Measurements from ENCODE around the gene TIGAR. TPM values are rescaled to one million over a fixed set of nuclear protein-coding genes. Genes with fewer than 3 reads are reported as not detected.

Gene TIGAR
- total and polyA plus RNA-seq, 2 of the 8 experiments (the other 6 are each of a cell fraction or from before 2014, with no cell fraction given): 3.8 to 26.4 TPM

GRCh38 chr12:4303750-4304149, 17.3 kb upstream of the TIGAR start:
- peaks cover 25 to 72% (median 50%) of the 10 kb centered on the region in 4 experiments for H3K36me3 ChIP-seq (ENCODE audit: control insufficient read depth in 2 of 4, insufficient read depth in 4 of 4, low read length in 3 of 4)
- H3K23me2 ChIP-seq (ENCODE audit: low read depth, low read length): no peaks in the 10 kb centered on the region
- no peak overlapping the region for H3K4me2 ChIP-seq (ENCODE audit: insufficient read depth in 1 of 2, low read depth in 2 of 2, low read length in 2 of 2)
- no peaks in the 10 kb centered on the region for H3K27me3 ChIP-seq (replicated peaks in 1 of 4; ENCODE audit: control insufficient read depth in 3 of 4, extremely low read depth in 1 of 4, insufficient read depth in 3 of 4, low read length in 3 of 4)
- H3K4me1 ChIP-seq (replicated peaks in 1 of 4; ENCODE audit: control insufficient read depth in 3 of 4, insufficient read depth in 4 of 4, low read length in 3 of 4): peaks cover 3 to 10% (median 6%) of the 10 kb centered on the region in 4 experiments; a peak in 6 of 7 replicates
- H4K5ac ChIP-seq (ENCODE audit: insufficient read length, low read depth, low read length): no peak overlapping the region
- WGBS, 2 experiments (ENCODE audit: extremely low coverage in 1 of 2, insufficient coverage in 1 of 2, insufficient read length in 1 of 2, insufficient replicate concordance in 2 of 2, low coverage in 1 of 2, low lambda C conversion rate in 2 of 2, missing lambda C conversion rate in 1 of 2): 97% methylated on average over 3 of the region's 3 CpGs; no CpG with 5 or more reads in 1 of the 2 experiments
- no peaks in the 10 kb centered on the region for H3K9me3 ChIP-seq (ENCODE audit: insufficient read depth in 2 of 2, low read depth in 1 of 2, low read length in 1 of 2)
- H3K56ac ChIP-seq (replicated peaks; ENCODE audit: insufficient read length, low read depth, low read length): no peak overlapping the region
- H3K9ac ChIP-seq (replicated peaks in 1 of 4; ENCODE audit: extremely low read depth in 1 of 4, low read depth in 3 of 4, low read length in 3 of 4): no peak overlapping the region
- H3K18ac ChIP-seq (ENCODE audit: extremely low read depth, low read length): no peak overlapping the region
- no peak overlapping the region for H3K14ac ChIP-seq (ENCODE audit: insufficient read length)
- ChIA-PET CTCF (ENCODE audit: partially characterized antibody) (interaction anchor here (0.9 to 1.7 kb wide), 5 partner anchors 10 to 359 kb away, joined by 3 to 7 read pairs (median 4); no protein-coding TSS in a partner anchor), POLR2A (ENCODE audit: partially characterized antibody) (interaction anchor here (25.4 kb wide), 1 partner anchor 21 kb away, joined by 531 read pairs; the partner anchor contains the start of gene CCND2)
- H2BK20ac ChIP-seq (ENCODE audit: low read length): no peak overlapping the region
- H2AK5ac ChIP-seq (ENCODE audit: low read depth, low read length): no peak overlapping the region
- H2BK5ac ChIP-seq (ENCODE audit: low read depth, low read length): no peak overlapping the region
- no peak overlapping the region for H4K91ac ChIP-seq (replicated peaks; ENCODE audit: insufficient read length, low read length)
- H3K23ac ChIP-seq (ENCODE audit: insufficient read length): no peak overlapping the region
- TF ChIP-seq CHD2 (IDR thresholded peaks at IDR 0.05; ENCODE audit: low read length): no peak
- TF ChIP-seq POLR2AphosphoS5 (IDR thresholded peaks at IDR 0.05; ENCODE audit: low read depth, low read length): peak; percentile 47; the same call in 1 of the 2 replicates
- no peak for DNase-seq (ENCODE audit: low read depth in 1 of 2, low spot score in 2 of 2)
- H4K8ac ChIP-seq (ENCODE audit: extremely low read depth, insufficient read depth, low read length): no peak overlapping the region; the same call in 1 of the 2 replicates
- no peak overlapping the region for H3K4ac ChIP-seq (replicated peaks; ENCODE audit: insufficient read length, low read depth, low read length)
- H2BK120ac ChIP-seq (replicated peaks; ENCODE audit: low read depth, low read length): no peak overlapping the region
- FAIRE-seq: no peak
- no peak overlapping the region for H2BK12ac ChIP-seq (ENCODE audit: low read depth, low read length)
- no peak overlapping the region for H3K4me3 ChIP-seq (ENCODE audit: extremely low read depth in 1 of 4, insufficient read depth in 2 of 4, low read depth in 3 of 4, low read length in 4 of 4)
- H4K20me1 ChIP-seq (replicated peaks in 1 of 2; ENCODE audit: control insufficient read depth in 1 of 2, insufficient read depth in 2 of 2, low read length in 2 of 2): peaks cover 6 to 14% of the 10 kb centered on the region in 2 experiments
- no peak overlapping the region for H3K27ac ChIP-seq (ENCODE audit: low read depth, low read length)
- no peak overlapping the region for H2BK15ac ChIP-seq (ENCODE audit: low read length)
- H2AFZ ChIP-seq (ENCODE audit: low read length): no peak overlapping the region
- peaks cover 3% of the 10 kb centered on the region; the same call in 1 of the 2 replicates for H3K79me1 ChIP-seq (ENCODE audit: low read depth, low read length)
- peaks cover 0 to 5% of the 10 kb centered on the region in 2 experiments; a peak in 2 of 4 replicates for H3K79me2 ChIP-seq (ENCODE audit: control insufficient read depth in 1 of 2, insufficient read depth in 2 of 2, low read length in 2 of 2)
